Mucosa of stomach (tissue), 1 donor: ENCODE data around the gene LEFTY2.
"Not testable (repeated sequence)": the region's sequence is repeated elsewhere in the genome, so short reads cannot be mapped to it uniquely, and the experiment has no call there.

Source experiments
- H3K27me3 ChIP-seq: one replicate; pipeline ENCODE4 v1.7.0; 2013; ENCODE audit warnings: mild to moderate bottlenecking, low read length; ENCODE audit not compliant: control insufficient read depth, insufficient read depth
- H3K36me3 ChIP-seq: one replicate; pipeline ENCODE4 v1.7.0; 2013; ENCODE audit warnings: low read length; ENCODE audit not compliant: control insufficient read depth, insufficient read depth
- H3K4me1 ChIP-seq: one replicate; pipeline ENCODE4 v1.7.0; 2013; ENCODE audit warnings: mild to moderate bottlenecking, low read length; ENCODE audit not compliant: control insufficient read depth, insufficient read depth
- H3K4me3 ChIP-seq: one replicate; pipeline ENCODE4 v1.7.0; 2013; ENCODE audit warnings: low read length
- H3K9ac ChIP-seq: one replicate; pipeline ENCODE4 v1.7.0; 2013; ENCODE audit warnings: mild to moderate bottlenecking, low read length, moderate library complexity
- H3K9me3 ChIP-seq: one replicate; pipeline ENCODE4 v1.7.0; 2013; ENCODE audit warnings: mild to moderate bottlenecking, low read length, moderate library complexity; ENCODE audit not compliant: control insufficient read depth
- donor health status: Pancreatic carcinoma.

Gene LEFTY2

GRCh38 chr1:225970592-225971157 lies 29.7 kb upstream of the LEFTY2 start:
- not testable (repeated sequence) for H3K4me3 ChIP-seq, H3K9me3 ChIP-seq, H3K27me3 ChIP-seq, H3K9ac ChIP-seq, H3K4me1 ChIP-seq, H3K36me3 ChIP-seq

- H3K4me1 ChIP-seq, H3K4me3 ChIP-seq, H3K9ac ChIP-seq, H3K27me3 ChIP-seq, H3K36me3 ChIP-seq, H3K9me3 ChIP-seq: not testable (repeated sequence)
These were observed 28.7 kb upstream of the LEFTY2 start for GRCh38 chr1:225969751-225970150.

- Histone ChIP-seq H3K4me3 (no peak overlapping the region), H3K9ac (no peak overlapping the region), H3K4me1 (no peaks in the 10 kb centered on the region), H3K36me3 (no peaks in the 10 kb centered on the region), H3K27me3 (peaks cover 6% of the 10 kb centered on the region), H3K9me3 (no peaks in the 10 kb centered on the region)
These were observed 24.2 kb upstream of the LEFTY2 start for GRCh38 chr1:225965231-225965630.

GRCh38 chr1:225963735-225964530 lies 22.9 kb upstream of the LEFTY2 start:
- no peak overlapping the region for H3K9ac ChIP-seq
- no peaks in the 10 kb centered on the region for H3K4me1 ChIP-seq
- no peaks in the 10 kb centered on the region for H3K9me3 ChIP-seq
- peaks cover 6% of the 10 kb centered on the region for H3K27me3 ChIP-seq
- H3K36me3 ChIP-seq, result no peaks in the 10 kb centered on the region
- H3K4me3 ChIP-seq, result no peak overlapping the region

- Histone ChIP-seq H3K27me3 (peaks cover 6% of the 10 kb centered on the region), H3K9ac (no peak overlapping the region), H3K9me3 (no peaks in the 10 kb centered on the region), H3K4me3 (no peak overlapping the region), H3K4me1 (no peaks in the 10 kb centered on the region), H3K36me3 (no peaks in the 10 kb centered on the region)
These were observed 21.5 kb upstream of the LEFTY2 start for GRCh38 chr1:225962440-225962975.

GRCh38 chr1:225961659-225962439 lies 20.8 kb upstream of the LEFTY2 start:
- H3K4me3 ChIP-seq, result no peak overlapping the region
- H3K27me3 ChIP-seq, result peaks cover 6% of the 10 kb centered on the region
- H3K9me3 ChIP-seq, result no peaks in the 10 kb centered on the region
- no peak overlapping the region for H3K9ac ChIP-seq
- no peaks in the 10 kb centered on the region for H3K4me1 ChIP-seq
- no peaks in the 10 kb centered on the region for H3K36me3 ChIP-seq

GRCh38 chr1:225958041-225958440 lies 17.0 kb upstream of the LEFTY2 start:
- no peaks in the 10 kb centered on the region for H3K4me1 ChIP-seq
- no peak overlapping the region for H3K4me3 ChIP-seq
- no peaks in the 10 kb centered on the region for H3K36me3 ChIP-seq
- peaks cover 6% of the 10 kb centered on the region for H3K27me3 ChIP-seq
- no peaks in the 10 kb centered on the region for H3K9me3 ChIP-seq
- no peak overlapping the region for H3K9ac ChIP-seq

GRCh38 chr1:225954753-225955152 lies 13.7 kb upstream of the LEFTY2 start:
- Histone ChIP-seq H3K4me1 (no peaks in the 10 kb centered on the region), H3K9me3 (no peaks in the 10 kb centered on the region), H3K9ac (no peak overlapping the region), H3K36me3 (no peaks in the 10 kb centered on the region), H3K27me3 (peaks cover 4% of the 10 kb centered on the region), H3K4me3 (no peak overlapping the region)

- H3K36me3 ChIP-seq, result no peaks in the 10 kb centered on the region
- no peak overlapping the region for H3K4me3 ChIP-seq
- no peaks in the 10 kb centered on the region for H3K9me3 ChIP-seq
- H3K9ac ChIP-seq, result no peak overlapping the region
- peaks cover 8% of the 10 kb centered on the region for H3K27me3 ChIP-seq
- H3K4me1 ChIP-seq, result no peaks in the 10 kb centered on the region
These were observed 12.3 kb upstream of the LEFTY2 start for GRCh38 chr1:225953315-225953714.

- H3K4me1 ChIP-seq, result no peaks in the 10 kb centered on the region
- H3K27me3 ChIP-seq, result peaks cover 14% of the 10 kb centered on the region
- no peaks in the 10 kb centered on the region for H3K9me3 ChIP-seq
- H3K36me3 ChIP-seq, result no peaks in the 10 kb centered on the region
- no peak overlapping the region for H3K9ac ChIP-seq
- H3K4me3 ChIP-seq, result no peak overlapping the region
These were observed 10.0 kb upstream of the LEFTY2 start for GRCh38 chr1:225950905-225951497.

- Histone ChIP-seq H3K27me3 (peaks cover 14% of the 10 kb centered on the region), H3K9ac (no peak overlapping the region), H3K4me3 (no peak overlapping the region), H3K36me3 (no peaks in the 10 kb centered on the region), H3K4me1 (no peaks in the 10 kb centered on the region), H3K9me3 (no peaks in the 10 kb centered on the region)
These were observed 8.0 kb upstream of the LEFTY2 start for GRCh38 chr1:225949041-225949440.

- Histone ChIP-seq H3K4me1 (no peaks in the 10 kb centered on the region), H3K27me3 (peaks cover 14% of the 10 kb centered on the region), H3K9ac (no peak overlapping the region), H3K9me3 (no peaks in the 10 kb centered on the region), H3K4me3 (no peak overlapping the region), H3K36me3 (no peaks in the 10 kb centered on the region)
These were observed 5.8 kb upstream of the LEFTY2 start for GRCh38 chr1:225946803-225947202.
